K562 (cell line): ENCODE measurements around the gene MKLN1. TPM values are rescaled to one million over a fixed set of nuclear protein-coding genes. Genes with fewer than 3 reads are reported as not detected.
A peak's percentile ranks its signal among the peaks of the same experiment; 100 is the strongest.

Experiments
- ETV6 ChIP-seq, 3 experiments: fragments of 150-350 bp in 1 of 3; sonication (generic) in 1 of 3; formaldehyde crosslinking in 1 of 3; IDR thresholded peaks; 2 replicates each; pipeline versions ENCODE4 v1.6.1 to v1.8.0; 2014 to 2022; ENCODE audit warnings: borderline replicate concordance in 2 of 3, low read depth in 2 of 3, antibody characterized with exemption in 1 of 3, low read length in 1 of 3, mild to moderate bottlenecking in 1 of 3, missing genetic modification reagents in 1 of 3
- FIP1L1 ChIP-seq: fragments of 200-400 bp; formaldehyde crosslinking; IDR thresholded peaks from 2 replicates; pipeline ENCODE4 v1.6.1; 2018; ENCODE audit warnings: mild to moderate bottlenecking, low read depth, low read length; ENCODE audit not compliant: poor library complexity, severe bottlenecking
- FOSL1 ChIP-seq: fragments of 200-800 bp; sonication (Bioruptor generic); conservative IDR thresholded peaks from 2 replicates; pipeline ENCODE4 v1.6.1; 2016; ENCODE audit warnings: missing genetic modification characterization, missing compliant biosample characterization
- GATAD2A ChIP-seq: fragments of 450-650 bp; IDR thresholded peaks from 2 replicates; pipeline ENCODE4 v1.6.1; 2017
- HDAC3 ChIP-seq: fragments of 450-650 bp; IDR thresholded peaks from 2 replicates; pipeline ENCODE4 v1.6.1; 2018; ENCODE audit warnings: borderline replicate concordance, mild to moderate bottlenecking, moderate library complexity; ENCODE audit not compliant: partially characterized antibody
- RBM39 ChIP-seq: fragments of 200-400 bp; formaldehyde crosslinking; optimal IDR thresholded peaks from 2 replicates; pipeline ENCODE3; 2018; ENCODE audit warnings: low read depth, low read length
- SREBF2 ChIP-seq: sonication (generic); formaldehyde crosslinking; IDR thresholded peaks from 2 replicates; pipeline ENCODE4 v1.4.0; 2020; ENCODE audit warnings: mild to moderate bottlenecking, missing genetic modification reagents
- TAF7 ChIP-seq: fragments of 450-650 bp; IDR thresholded peaks from 2 replicates; pipeline ENCODE4 v1.6.1; 2016; ENCODE audit warnings: missing genetic modification characterization, missing compliant biosample characterization
- TOE1 ChIP-seq, 2 experiments: fragments of 450-650 bp in 1 of 2; sonication (generic) in 1 of 2; formaldehyde crosslinking in 1 of 2; IDR thresholded peaks; 2 replicates each; pipeline versions ENCODE4 v1.7.1 to v1.8.0; 2016 to 2022; ENCODE audit warnings: borderline replicate concordance in 2 of 2, mild to moderate bottlenecking in 2 of 2, antibody characterized with exemption in 1 of 2, inconsistent platforms in 1 of 2, low read depth in 1 of 2, missing genetic modification reagents in 1 of 2, moderate library complexity in 1 of 2
- U2AF1 ChIP-seq: fragments of 200-400 bp; formaldehyde crosslinking; optimal IDR thresholded peaks from 2 replicates; pipeline ENCODE3; 2017; ENCODE audit warnings: mild to moderate bottlenecking, low read depth, low read length, moderate library complexity
- ZNF124 ChIP-seq: sonication (generic); formaldehyde crosslinking; IDR thresholded peaks from 2 replicates; pipeline ENCODE4 v1.8.1; 2022; ENCODE audit warnings: missing genetic modification reagents
- ZNF217 ChIP-seq: sonication (generic); formaldehyde crosslinking; IDR thresholded peaks from 2 replicates; pipeline ENCODE4 v1.8.0; 2022; ENCODE audit warnings: mild to moderate bottlenecking, missing genetic modification reagents
- ZNF507 ChIP-seq: conservative IDR thresholded peaks from 2 replicates; pipeline ENCODE4 v1.6.1; 2017; ENCODE audit warnings: missing genetic modification characterization, missing compliant biosample characterization
- polyA plus RNA-seq, 8 experiments: library from polyadenylated mRNA; depleted of rRNA in 4 of 8; stranded (reverse) in 5 of 8; unstranded in 3 of 8; fragments of >200 nt; fragmentation: Nextera tagmentation in 2 of 8; fragmentation: Illumina TruSeq in 1 of 8; extraction: Ambion mirVana in 2 of 8; extraction: Trizol in 1 of 8; gene quantifications; 2 replicates each; pipeline versions ENCODE4 v1.2.1 to v1.2.3, GENCODE V29; 2011 to 2014; ENCODE audit warnings: inconsistent platforms in 1 of 8, missing spikeins in 1 of 8
- total RNA-seq, 7 experiments: library from RNA; depleted of rRNA in 6 of 7; stranded (reverse); fragments of >200 nt in 6 of 7; fragmentation: Illumina TruSeq in 2 of 7; extraction: Trizol in 2 of 7; gene quantifications; 2 replicates each; pipeline versions ENCODE4 v1.2.1 to v1.2.3, GENCODE V29; 2011 to 2021; ENCODE audit warnings: low replicate concordance in 1 of 7
- TF ChIP-seq, protein P1 (sequence below): fragments of 450-650 bp; IDR thresholded peaks from 2 replicates; pipeline ENCODE4 v1.6.1; 2018; ENCODE audit warnings: mild to moderate bottlenecking, low read depth; ENCODE audit not compliant: partially characterized antibody
- TF ChIP-seq, protein P2 (sequence below): fragments of 250-450 bp; sonication (Bioruptor Pico); IDR thresholded peaks from 2 replicates; pipeline ENCODE4 v1.8.0; 2021; ENCODE audit warnings: moderate library complexity, mild to moderate bottlenecking, inconsistent platforms
- TF ChIP-seq, protein P3 (sequence below): sonication (generic); formaldehyde crosslinking; IDR thresholded peaks from 2 replicates; pipeline ENCODE4 v1.8.0; 2023; ENCODE audit warnings: missing genetic modification reagents, mild to moderate bottlenecking, borderline replicate concordance

MKLN1 gene
- total and polyA plus RNA-seq, 9 of the 15 experiments (the other 6 are each of a cell fraction or from before 2014, with no cell fraction given), result 18.6 to 80.4 (median 56.0) TPM

DNA sequence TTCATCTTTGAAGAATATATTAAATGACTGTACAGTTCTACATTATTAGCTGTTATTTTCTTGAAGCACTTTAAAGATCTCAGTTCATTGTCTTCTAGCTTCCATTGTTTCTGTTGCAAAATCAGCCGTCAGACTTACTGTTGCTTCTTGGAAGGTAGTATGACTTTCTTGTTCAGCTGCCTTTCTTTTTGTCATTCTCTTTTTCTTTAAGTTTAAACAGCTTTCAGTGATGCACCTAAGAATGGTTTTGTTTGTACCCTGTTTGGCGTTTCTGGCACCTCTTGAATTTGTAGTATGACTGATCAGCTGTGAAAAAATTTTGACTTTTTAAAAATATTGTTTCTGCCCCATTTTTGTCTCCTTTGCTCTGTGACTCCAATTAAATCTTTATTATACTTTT is 9.3 kb downstream of the MKLN1 start (continued):
- TF ChIP-seq, protein P1, sequence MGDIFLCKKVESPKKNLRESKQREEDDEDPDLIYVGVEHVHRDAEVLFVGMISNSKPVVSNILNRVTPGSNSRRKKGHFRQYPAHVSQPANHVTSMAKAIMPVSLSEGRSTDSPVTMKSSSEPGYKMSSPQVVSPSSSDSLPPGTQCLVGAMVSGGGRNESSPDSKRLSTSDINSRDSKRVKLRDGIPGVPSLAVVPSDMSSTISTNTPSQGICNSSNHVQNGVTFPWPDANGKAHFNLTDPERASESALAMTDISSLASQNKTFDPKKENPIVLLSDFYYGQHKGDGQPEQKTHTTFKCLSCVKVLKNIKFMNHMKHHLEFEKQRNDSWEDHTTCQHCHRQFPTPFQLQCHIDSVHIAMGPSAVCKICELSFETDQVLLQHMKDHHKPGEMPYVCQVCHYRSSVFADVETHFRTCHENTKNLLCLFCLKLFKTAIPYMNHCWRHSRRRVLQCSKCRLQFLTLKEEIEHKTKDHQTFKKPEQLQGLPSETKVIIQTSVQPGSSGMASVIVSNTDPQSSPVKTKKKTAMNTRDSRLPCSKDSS, result peak; percentile 92
- no peak for TF ChIP-seq ZNF217 (CRISPR knock-in tag)
- TF ChIP-seq, protein P2, sequence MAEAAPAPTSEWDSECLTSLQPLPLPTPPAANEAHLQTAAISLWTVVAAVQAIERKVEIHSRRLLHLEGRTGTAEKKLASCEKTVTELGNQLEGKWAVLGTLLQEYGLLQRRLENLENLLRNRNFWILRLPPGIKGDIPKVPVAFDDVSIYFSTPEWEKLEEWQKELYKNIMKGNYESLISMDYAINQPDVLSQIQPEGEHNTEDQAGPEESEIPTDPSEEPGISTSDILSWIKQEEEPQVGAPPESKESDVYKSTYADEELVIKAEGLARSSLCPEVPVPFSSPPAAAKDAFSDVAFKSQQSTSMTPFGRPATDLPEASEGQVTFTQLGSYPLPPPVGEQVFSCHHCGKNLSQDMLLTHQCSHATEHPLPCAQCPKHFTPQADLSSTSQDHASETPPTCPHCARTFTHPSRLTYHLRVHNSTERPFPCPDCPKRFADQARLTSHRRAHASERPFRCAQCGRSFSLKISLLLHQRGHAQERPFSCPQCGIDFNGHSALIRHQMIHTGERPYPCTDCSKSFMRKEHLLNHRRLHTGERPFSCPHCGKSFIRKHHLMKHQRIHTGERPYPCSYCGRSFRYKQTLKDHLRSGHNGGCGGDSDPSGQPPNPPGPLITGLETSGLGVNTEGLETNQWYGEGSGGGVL (CRISPR knock-in tag), result no peak
- 0 out of 2 replicates have a peak, but pooled peaks have one; percentile 16 for TF ChIP-seq TAF7 (tag)
- TF ChIP-seq SREBF2, result no peak
- no peak for TF ChIP-seq RBM39
- TF ChIP-seq GATAD2A, result no peak
- TF ChIP-seq FOSL1 (tag), result no peak
- TF ChIP-seq ZNF124 (CRISPR knock-in tag), result no peak
- TF ChIP-seq ETV6 (IDR thresholded peaks at IDR 0.05; ENCODE audit: borderline replicate concordance in 1 of 2, low read depth in 2 of 2, low read length in 1 of 2), result no peak
- no peak for TF ChIP-seq ETV6 (CRISPR knock-in tag; IDR thresholded peaks at IDR 0.05; ENCODE audit: borderline replicate concordance)
- TF ChIP-seq FIP1L1, result peak; percentile 47
- TF ChIP-seq ZNF507 (tag), result no peak
- no peak for TF ChIP-seq TOE1 (IDR thresholded peaks at IDR 0.05; ENCODE audit: borderline replicate concordance)
- no peak for TF ChIP-seq TOE1 (CRISPR knock-in tag; IDR thresholded peaks at IDR 0.05; ENCODE audit: borderline replicate concordance, low read depth)
- TF ChIP-seq HDAC3, result no peak
- no peak for TF ChIP-seq U2AF1
- TF ChIP-seq, protein P3, sequence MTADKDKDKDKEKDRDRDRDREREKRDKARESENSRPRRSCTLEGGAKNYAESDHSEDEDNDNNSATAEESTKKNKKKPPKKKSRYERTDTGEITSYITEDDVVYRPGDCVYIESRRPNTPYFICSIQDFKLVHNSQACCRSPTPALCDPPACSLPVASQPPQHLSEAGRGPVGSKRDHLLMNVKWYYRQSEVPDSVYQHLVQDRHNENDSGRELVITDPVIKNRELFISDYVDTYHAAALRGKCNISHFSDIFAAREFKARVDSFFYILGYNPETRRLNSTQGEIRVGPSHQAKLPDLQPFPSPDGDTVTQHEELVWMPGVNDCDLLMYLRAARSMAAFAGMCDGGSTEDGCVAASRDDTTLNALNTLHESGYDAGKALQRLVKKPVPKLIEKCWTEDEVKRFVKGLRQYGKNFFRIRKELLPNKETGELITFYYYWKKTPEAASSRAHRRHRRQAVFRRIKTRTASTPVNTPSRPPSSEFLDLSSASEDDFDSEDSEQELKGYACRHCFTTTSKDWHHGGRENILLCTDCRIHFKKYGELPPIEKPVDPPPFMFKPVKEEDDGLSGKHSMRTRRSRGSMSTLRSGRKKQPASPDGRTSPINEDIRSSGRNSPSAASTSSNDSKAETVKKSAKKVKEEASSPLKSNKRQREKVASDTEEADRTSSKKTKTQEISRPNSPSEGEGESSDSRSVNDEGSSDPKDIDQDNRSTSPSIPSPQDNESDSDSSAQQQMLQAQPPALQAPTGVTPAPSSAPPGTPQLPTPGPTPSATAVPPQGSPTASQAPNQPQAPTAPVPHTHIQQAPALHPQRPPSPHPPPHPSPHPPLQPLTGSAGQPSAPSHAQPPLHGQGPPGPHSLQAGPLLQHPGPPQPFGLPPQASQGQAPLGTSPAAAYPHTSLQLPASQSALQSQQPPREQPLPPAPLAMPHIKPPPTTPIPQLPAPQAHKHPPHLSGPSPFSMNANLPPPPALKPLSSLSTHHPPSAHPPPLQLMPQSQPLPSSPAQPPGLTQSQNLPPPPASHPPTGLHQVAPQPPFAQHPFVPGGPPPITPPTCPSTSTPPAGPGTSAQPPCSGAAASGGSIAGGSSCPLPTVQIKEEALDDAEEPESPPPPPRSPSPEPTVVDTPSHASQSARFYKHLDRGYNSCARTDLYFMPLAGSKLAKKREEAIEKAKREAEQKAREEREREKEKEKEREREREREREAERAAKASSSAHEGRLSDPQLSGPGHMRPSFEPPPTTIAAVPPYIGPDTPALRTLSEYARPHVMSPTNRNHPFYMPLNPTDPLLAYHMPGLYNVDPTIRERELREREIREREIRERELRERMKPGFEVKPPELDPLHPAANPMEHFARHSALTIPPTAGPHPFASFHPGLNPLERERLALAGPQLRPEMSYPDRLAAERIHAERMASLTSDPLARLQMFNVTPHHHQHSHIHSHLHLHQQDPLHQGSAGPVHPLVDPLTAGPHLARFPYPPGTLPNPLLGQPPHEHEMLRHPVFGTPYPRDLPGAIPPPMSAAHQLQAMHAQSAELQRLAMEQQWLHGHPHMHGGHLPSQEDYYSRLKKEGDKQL, result no peak
